Esophagus (tissue), 2 donors: ENCODE data around the gene CACNA1H. TPM values are rescaled to one million over a fixed set of nuclear protein-coding genes. Genes with fewer than 3 reads are reported as not detected.

ENCODE experiments used
- H3K27ac ChIP-seq, 2 donors: one replicate each; pipeline ENCODE4 v1.5.1; 2013; ENCODE audit warnings: low read depth in 2 of 2, mild to moderate bottlenecking in 2 of 2, inconsistent platforms in 1 of 2, low read length in 1 of 2, moderate library complexity in 1 of 2
- H3K27me3 ChIP-seq, 2 donors: one replicate each; pipeline ENCODE4 v1.6.1; 2013; ENCODE audit warnings: low read length in 2 of 2, control low read depth in 1 of 2, mild to moderate bottlenecking in 1 of 2; ENCODE audit not compliant: insufficient read depth in 2 of 2, control insufficient read depth in 1 of 2
- H3K36me3 ChIP-seq, 2 donors: one replicate each; pipeline ENCODE4 v1.6.1; 2013; ENCODE audit warnings: low read length in 1 of 2; ENCODE audit not compliant: control insufficient read depth in 2 of 2, insufficient read depth in 2 of 2
- H3K4me1 ChIP-seq, 2 donors: one replicate each; pipeline ENCODE4 v1.6.1; 2013; ENCODE audit warnings: low read length in 1 of 2; ENCODE audit not compliant: control insufficient read depth in 2 of 2, insufficient read depth in 2 of 2
- H3K4me3 ChIP-seq, 2 donors: one replicate each; pipeline ENCODE4 v1.5.1; 2013; ENCODE audit warnings: low read length in 2 of 2, mild to moderate bottlenecking in 2 of 2, low read depth in 1 of 2, moderate library complexity in 1 of 2
- H3K9me3 ChIP-seq, 2 donors: one replicate each; pipeline ENCODE4 v1.6.1; 2013; ENCODE audit warnings: mild to moderate bottlenecking in 2 of 2, low read depth in 1 of 2, low read length in 1 of 2, moderate library complexity in 1 of 2; ENCODE audit not compliant: control insufficient read depth in 2 of 2, insufficient read depth in 1 of 2
- WGBS, 2 donors: extraction: QIAGEN DNeasy Blood & Tissue Kit; methylation state at CpG; one replicate each; pipeline ENCODE4 v1.1.7; 2013; 5-methylcytosine and 5-hydroxymethylcytosine counted together
- polyA plus RNA-seq, 2 donors: library from polyadenylated mRNA; stranded (reverse); fragments of 200-250 nt; gene quantifications; one replicate each; pipeline ENCODE4 v1.2.3, GENCODE V29; 2013
- donor health status: healthy with polysubstance abuse.
- donor health status: Bipolar disorder and iron deficiency.

Gene CACNA1H
- polyA plus RNA-seq, 2 donors = 6.4 to 6.5 TPM

GRCh38 chr16:1258906-1259759, 106.2 kb downstream of the CACNA1H start:
- Histone ChIP-seq H3K4me3 (peak overlapping the region; percentile 3 to 25), H3K4me1 (peaks cover 2 to 5% of the 10 kb centered on the region in 2 donors)
- 6 to 10% methylated on average over 35 to 42 of the region's 42 CpGs for WGBS, 2 donors

GRCh38 chr16:1259760-1260068, 106.8 kb downstream of the CACNA1H start:
- WGBS, 2 donors = 23 to 33% methylated on average over 10 to 11 of the region's 11 CpGs
- Histone ChIP-seq H3K27me3 (peaks cover 0 to 5% of the 10 kb centered on the region in 2 donors), H3K4me1 (peaks cover 2 to 8% of the 10 kb centered on the region in 2 donors), H3K9me3 (peaks cover 0 to under 1% of the 10 kb centered on the region in 2 donors), H3K27ac (no peak overlapping the region), H3K36me3 (no peaks in the 10 kb centered on the region), H3K4me3 (no peak overlapping the region)

More at GRCh38 chr16:1258906-1259759, 106.2 kb downstream of the CACNA1H start:
- no peaks in the 10 kb centered on the region for H3K9me3 ChIP-seq
- H3K36me3 ChIP-seq = no peaks in the 10 kb centered on the region
- H3K27me3 ChIP-seq = peaks cover 0 to 5% of the 10 kb centered on the region in 2 donors
- H3K27ac ChIP-seq = no peak overlapping the region

- peaks cover 0 to 4% of the 10 kb centered on the region in 2 donors for H3K9me3 ChIP-seq
- H3K27me3 ChIP-seq = peaks cover 0 to 5% of the 10 kb centered on the region in 2 donors
- 68 to 72% methylated on average over 36 of the region's 36 CpGs for WGBS, 2 donors
- H3K4me1 ChIP-seq = peaks cover 2 to 8% of the 10 kb centered on the region in 2 donors
- no peak overlapping the region for H3K4me3 ChIP-seq
- no peaks in the 10 kb centered on the region for H3K36me3 ChIP-seq
- H3K27ac ChIP-seq = no peak overlapping the region
These were observed 107.3 kb downstream of the CACNA1H start for GRCh38 chr16:1260101-1260680.

GRCh38 chr16:1261131-1261892, 108.4 kb downstream of the CACNA1H start:
- WGBS, 2 donors = 9 to 12% methylated on average over 46 to 47 of the region's 47 CpGs
- no peak overlapping the region for H3K4me3 ChIP-seq
- H3K36me3 ChIP-seq = no peaks in the 10 kb centered on the region
- peaks cover 0 to 4% of the 10 kb centered on the region in 2 donors for H3K9me3 ChIP-seq
- H3K4me1 ChIP-seq = peaks cover 2 to 8% of the 10 kb centered on the region in 2 donors
- H3K27me3 ChIP-seq = peaks cover 0 to 5% of the 10 kb centered on the region in 2 donors
- no peak overlapping the region for H3K27ac ChIP-seq

- H3K4me1 ChIP-seq = peaks cover 2 to 8% of the 10 kb centered on the region in 2 donors
- H3K36me3 ChIP-seq = no peaks in the 10 kb centered on the region
- H3K27ac ChIP-seq = no peak overlapping the region
- peaks cover 0 to 4% of the 10 kb centered on the region in 2 donors for H3K9me3 ChIP-seq
- no peak overlapping the region for H3K4me3 ChIP-seq
- 81 to 86% methylated on average over 32 of the region's 32 CpGs for WGBS, 2 donors
- H3K27me3 ChIP-seq = peaks cover 0 to 5% of the 10 kb centered on the region in 2 donors
These were observed 109.4 kb downstream of the CACNA1H start for GRCh38 chr16:1262210-1262845.

- Histone ChIP-seq H3K27me3 (peaks cover 0 to 5% of the 10 kb centered on the region in 2 donors), H3K36me3 (no peaks in the 10 kb centered on the region), H3K27ac (no peak overlapping the region), H3K9me3 (peaks cover 0 to 4% of the 10 kb centered on the region in 2 donors), H3K4me1 (peaks cover 2 to 8% of the 10 kb centered on the region in 2 donors), H3K4me3 (no peak overlapping the region)
- 79 to 82% methylated on average over 9 of the region's 9 CpGs for WGBS, 2 donors
These were observed 109.9 kb downstream of the CACNA1H start for GRCh38 chr16:1262846-1263221.

- H3K27me3 ChIP-seq = peaks cover 0 to 5% of the 10 kb centered on the region in 2 donors
- 64 to 70% methylated on average over 15 of the region's 15 CpGs for WGBS, 2 donors
- H3K4me3 ChIP-seq = no peak overlapping the region
- no peaks in the 10 kb centered on the region for H3K36me3 ChIP-seq
- H3K9me3 ChIP-seq = peaks cover 0 to 4% of the 10 kb centered on the region in 2 donors
- H3K4me1 ChIP-seq = peaks cover 0 to 7% of the 10 kb centered on the region in 2 donors
- no peak overlapping the region for H3K27ac ChIP-seq
These were observed 110.9 kb downstream of the CACNA1H start for GRCh38 chr16:1263591-1264344.

- Histone ChIP-seq H3K27me3 (peaks cover 0 to 5% of the 10 kb centered on the region in 2 donors), H3K4me3 (no peak overlapping the region), H3K36me3 (no peaks in the 10 kb centered on the region), H3K4me1 (peaks cover 0 to 2% of the 10 kb centered on the region in 2 donors), H3K9me3 (peaks cover 0 to 4% of the 10 kb centered on the region in 2 donors), H3K27ac (no peak overlapping the region)
- WGBS, 2 donors = 98% methylated on average over 16 of the region's 16 CpGs
These were observed 111.6 kb downstream of the CACNA1H start for GRCh38 chr16:1264345-1265089.
